Liver (tissue), 9 donors: ENCODE results near the gene GPR157. TPM values are rescaled to one million over a fixed set of nuclear protein-coding genes. Genes with fewer than 3 reads are reported as not detected.

ENCODE experiments used
- DNase-seq: peaks from one replicate; pipeline ENCODE4 v3.0.0-alpha.2; 2017; ENCODE audit warnings: low spot score
- H3K27ac ChIP-seq, 2 donors: one replicate each; pipeline ENCODE4 v1.7.0; 2013; ENCODE audit warnings: inconsistent platforms in 2 of 2, low read length in 2 of 2, control low read depth in 1 of 2, low read depth in 1 of 2, mild to moderate bottlenecking in 1 of 2
- H3K27me3 ChIP-seq, 4 donors: one replicate each; pipeline versions ENCODE4 v1.6.1 to v1.7.0; 2013; ENCODE audit warnings: low read length in 3 of 4, inconsistent platforms in 1 of 4, mild to moderate bottlenecking in 1 of 4, moderate library complexity in 1 of 4; ENCODE audit not compliant: control insufficient read depth in 4 of 4, insufficient read depth in 4 of 4
- H3K36me3 ChIP-seq, 4 donors: one replicate each; pipeline versions ENCODE4 v1.6.1 to v1.7.0; 2013; ENCODE audit warnings: low read length in 3 of 4, mild to moderate bottlenecking in 3 of 4, low read depth in 1 of 4, moderate library complexity in 1 of 4; ENCODE audit not compliant: control insufficient read depth in 4 of 4, insufficient read depth in 3 of 4
- H3K4me1 ChIP-seq, 4 donors: one replicate each; pipeline versions ENCODE4 v1.6.1 to v1.7.0; 2013; ENCODE audit warnings: low read length in 3 of 4, mild to moderate bottlenecking in 3 of 4, moderate library complexity in 1 of 4; ENCODE audit not compliant: control insufficient read depth in 4 of 4, insufficient read depth in 4 of 4
- H3K4me3 ChIP-seq, 3 donors: one replicate each; pipeline versions ENCODE4 v1.6.1 to v1.7.0; 2013; ENCODE audit warnings: low read length in 3 of 3, control low read depth in 1 of 3, low read depth in 1 of 3, mild to moderate bottlenecking in 1 of 3
- H3K9ac ChIP-seq, 2 donors: one replicate each; pipeline ENCODE4 v1.7.0; 2013; ENCODE audit warnings: low read length in 2 of 2, mild to moderate bottlenecking in 2 of 2, moderate library complexity in 2 of 2, control low read depth in 1 of 2, low read depth in 1 of 2
- H3K9me3 ChIP-seq, 4 donors: one replicate each; pipeline versions ENCODE4 v1.6.1 to v1.7.0; 2013; ENCODE audit warnings: low read length in 3 of 4; ENCODE audit not compliant: control insufficient read depth in 4 of 4
- ATF3 ChIP-seq: IDR thresholded peaks from 2 replicates; pipeline ENCODE4 v1.6.1; 2016; ENCODE audit warnings: antibody characterized with exemption
- CTCF ChIP-seq: fragments of 150-350 bp; IDR thresholded peaks from 2 replicates; pipeline ENCODE4 v1.5.1; 2017; ENCODE audit warnings: improper control_type of control experiment, low read depth, low read length; ENCODE audit not compliant: missing input control
- EGR1 ChIP-seq, 2 donors: IDR thresholded peaks; 2 replicates each; pipeline ENCODE4 v1.6.1; 2016 to 2018; ENCODE audit warnings: antibody characterized with exemption in 2 of 2, low read depth in 2 of 2
- FOXA1 ChIP-seq: IDR thresholded peaks from 2 replicates; pipeline ENCODE4 v1.6.1; 2016; ENCODE audit warnings: antibody characterized with exemption
- FOXA2 ChIP-seq: IDR thresholded peaks from 2 replicates; pipeline ENCODE4 v1.6.1; 2016; ENCODE audit warnings: antibody characterized with exemption
- GABPA ChIP-seq, 2 donors: IDR thresholded peaks in 1 of 2; conservative IDR thresholded peaks in 1 of 2; 2 replicates each; pipeline ENCODE4 v1.6.1; 2016; ENCODE audit warnings: antibody characterized with exemption in 2 of 2, mild to moderate bottlenecking in 1 of 2, moderate library complexity in 1 of 2
- HNF4A ChIP-seq, 2 donors: conservative IDR thresholded peaks; 2 replicates each; pipeline ENCODE4 v1.6.1; 2016; ENCODE audit warnings: antibody characterized with exemption in 2 of 2, mild to moderate bottlenecking in 2 of 2
- JUND ChIP-seq, 2 donors: IDR thresholded peaks; 2 replicates each; pipeline ENCODE4 v1.6.1; 2016; ENCODE audit warnings: antibody characterized with exemption in 2 of 2
- MAX ChIP-seq: IDR thresholded peaks from 2 replicates; pipeline ENCODE4 v1.6.1; 2016; ENCODE audit warnings: antibody characterized with exemption
- NR2F2 ChIP-seq: IDR thresholded peaks from 2 replicates; pipeline ENCODE4 v1.6.1; 2016; ENCODE audit warnings: antibody characterized with exemption
- RAD21 ChIP-seq, 2 donors: IDR thresholded peaks; 2 replicates each; pipeline ENCODE4 v1.6.1; 2016; ENCODE audit warnings: antibody characterized with exemption in 2 of 2, mild to moderate bottlenecking in 2 of 2
- REST ChIP-seq: IDR thresholded peaks from 2 replicates; pipeline ENCODE4 v1.6.1; 2016; ENCODE audit warnings: antibody characterized with exemption, mild to moderate bottlenecking
- RXRA ChIP-seq, 2 donors: IDR thresholded peaks; 2 replicates each; pipeline ENCODE4 v1.6.1; 2017 to 2018; ENCODE audit warnings: antibody characterized with exemption in 2 of 2, mild to moderate bottlenecking in 1 of 2
- SP1 ChIP-seq: IDR thresholded peaks from 2 replicates; pipeline ENCODE4 v1.6.1; 2018; ENCODE audit warnings: antibody characterized with exemption, mild to moderate bottlenecking
- TAF1 ChIP-seq: conservative IDR thresholded peaks from 2 replicates; pipeline ENCODE4 v1.6.1; 2016; ENCODE audit warnings: antibody characterized with exemption, mild to moderate bottlenecking
- YY1 ChIP-seq: IDR thresholded peaks from 2 replicates; pipeline ENCODE4 v1.6.1; 2016; ENCODE audit warnings: antibody characterized with exemption, mild to moderate bottlenecking
- WGBS: extraction: QIAGEN DNeasy Blood & Tissue Kit; methylation state at CpG from one replicate; pipeline ENCODE4 v1.1.7; 2013; 5-methylcytosine and 5-hydroxymethylcytosine counted together
- polyA plus RNA-seq, 2 donors: library from polyadenylated mRNA; stranded (reverse) in 1 of 2; unstranded in 1 of 2; fragments of 200-250 nt in 1 of 2; fragments of >200 nt in 1 of 2; fragmentation: Nextera tagmentation in 1 of 2; extraction: Ambion mirVana in 1 of 2; gene quantifications; one replicate each; pipeline versions ENCODE4 v1.2.1 to v1.2.3, GENCODE V29; 2013 to 2015
- total RNA-seq, 2 donors: library from RNA; depleted of rRNA; stranded (reverse); fragments of >200 nt; gene quantifications; one replicate each; pipeline ENCODE4 v1.2.3, GENCODE V29; 2014
- donor health status: healthy.
- donor health status: healthy.
- donor health status: healthy.
- donor health status: healthy.
- donor health status: healthy.

GPR157 gene
- total and polyA plus RNA-seq, 4 donors = 1.3 to 7.0 (median 2.2) TPM

- WGBS = 58% methylated on average over 4 of the region's 4 CpGs
Measured at GRCh38 chr1:9101510-9102146, 27.3 kb downstream of the GPR157 start.

GRCh38 chr1:9100471-9101043 lies 28.3 kb downstream of the GPR157 start:
- peaks cover 3 to 21% (median 8%) of the 10 kb centered on the region in 4 donors for H3K36me3 ChIP-seq
- peaks cover 0 to 12% (median 11%) of the 10 kb centered on the region in 4 donors for H3K4me1 ChIP-seq
- no peaks in the 10 kb centered on the region for H3K27me3 ChIP-seq
- WGBS = 45% methylated on average over 8 of the region's 8 CpGs
- TF ChIP-seq TAF1 = no peak
- TF ChIP-seq JUND (IDR thresholded peaks at IDR 0.05) = no peak
- no peak for TF ChIP-seq GABPA (IDR thresholded peaks at IDR 0.05 in 1 of 2, conservative IDR thresholded peaks at IDR 0.05 in 1 of 2)
- TF ChIP-seq SP1 = peak; percentile 25
- TF ChIP-seq HNF4A (conservative IDR thresholded peaks at IDR 0.05) = peak; percentile 63
- no peak for TF ChIP-seq CTCF
- no peak for TF ChIP-seq RAD21 (IDR thresholded peaks at IDR 0.05)
- no peak for TF ChIP-seq NR2F2
- TF ChIP-seq RXRA (IDR thresholded peaks at IDR 0.05) = peak in 1 of 2 donors; percentile 29
- no peak for TF ChIP-seq FOXA2
- no peak for TF ChIP-seq EGR1 (IDR thresholded peaks at IDR 0.05; ENCODE audit: low read depth in 2 of 2)
- H3K9ac ChIP-seq = no peak overlapping the region
- H3K9me3 ChIP-seq = no peaks in the 10 kb centered on the region
- no peak for DNase-seq
- no peak overlapping the region for H3K27ac ChIP-seq
- H3K4me3 ChIP-seq = no peak overlapping the region

More at GRCh38 chr1:9101510-9102146, 27.3 kb downstream of the GPR157 start:
- Histone ChIP-seq H3K36me3 (peaks cover 3 to 22% (median 8%) of the 10 kb centered on the region in 4 donors), H3K27me3 (no peaks in the 10 kb centered on the region), H3K27ac (no peak overlapping the region), H3K9ac (no peak overlapping the region), H3K9me3 (no peaks in the 10 kb centered on the region), H3K4me3 (no peak overlapping the region), H3K4me1 (peaks cover 0 to 12% (median 11%) of the 10 kb centered on the region in 4 donors)
- TF ChIP-seq RAD21 (IDR thresholded peaks at IDR 0.05) (peak; percentile 68 to 73), CTCF (peak; percentile 42), EGR1 (IDR thresholded peaks at IDR 0.05; ENCODE audit: low read depth in 2 of 2) (no peak), FOXA2 (no peak), FOXA1 (no peak)
- DNase-seq = no peak

- Histone ChIP-seq H3K27ac (no peak overlapping the region), H3K9ac (no peak overlapping the region), H3K36me3 (peaks cover 3 to 16% (median 8%) of the 10 kb centered on the region in 4 donors), H3K4me3 (no peak overlapping the region), H3K4me1 (peaks cover 0 to 12% (median 11%) of the 10 kb centered on the region in 4 donors), H3K27me3 (no peaks in the 10 kb centered on the region), H3K9me3 (no peaks in the 10 kb centered on the region)
- WGBS = 93% methylated on average over 7 of the region's 7 CpGs
- no peak for DNase-seq
- TF ChIP-seq TAF1 = no peak
- no peak for TF ChIP-seq ATF3
- no peak for TF ChIP-seq HNF4A (conservative IDR thresholded peaks at IDR 0.05)
- no peak for TF ChIP-seq SP1
- TF ChIP-seq YY1 = no peak
- no peak for TF ChIP-seq NR2F2
- TF ChIP-seq REST = no peak
- TF ChIP-seq FOXA2 = no peak
- no peak for TF ChIP-seq FOXA1
- no peak for TF ChIP-seq EGR1 (IDR thresholded peaks at IDR 0.05; ENCODE audit: low read depth in 2 of 2)
- no peak for TF ChIP-seq RAD21 (IDR thresholded peaks at IDR 0.05)
- no peak for TF ChIP-seq MAX
- TF ChIP-seq GABPA (IDR thresholded peaks at IDR 0.05 in 1 of 2, conservative IDR thresholded peaks at IDR 0.05 in 1 of 2) = no peak
Measured at GRCh38 chr1:9099555-9099954, 29.3 kb downstream of the GPR157 start.
